ENCODE results near the gene EEA1.
"Not testable (repeated sequence)": the region's sequence is repeated elsewhere in the genome, so short reads cannot be mapped to it uniquely, and the experiment has no call there.

EEA1 gene

GRCh38 chr12:92928962-92929915 lies at the start of gene EEA1:
Gene EEA1, minus strand, starts transcription at chr12:92929295. Its CDS starts 229 bp downstream, at chr12:92929066.
- peak; percentile 93 for DNase-seq (ENCODE audit: low read depth)

GRCh38 chr12:92978607-92979006 lies 49.5 kb upstream of the EEA1 start:
- DNase-seq (ENCODE audit: low read depth): no peak

- no peak for DNase-seq (ENCODE audit: low read depth)
Observed at GRCh38 chr12:92977326-92977725, 48.2 kb upstream of the EEA1 start.

GRCh38 chr12:92974759-92975158 lies 45.7 kb upstream of the EEA1 start:
- no peak for DNase-seq (ENCODE audit: low read depth)

- peak; percentile 89 for DNase-seq (ENCODE audit: low read depth)
Observed at GRCh38 chr12:92973614-92974013, 44.5 kb upstream of the EEA1 start.

- DNase-seq (ENCODE audit: low read depth): peak; percentile 66
Observed at GRCh38 chr12:92971859-92972524, 42.9 kb upstream of the EEA1 start.

GRCh38 chr12:92968176-92968813 lies 39.2 kb upstream of the EEA1 start:
- DNase-seq (ENCODE audit: low read depth): no peak

- not testable (repeated sequence) for DNase-seq (ENCODE audit: low read depth)
Observed at GRCh38 chr12:92964378-92964777, 35.3 kb upstream of the EEA1 start.

- DNase-seq (ENCODE audit: low read depth): no peak
Observed at GRCh38 chr12:92961949-92962348, 32.9 kb upstream of the EEA1 start.

GRCh38 chr12:92955997-92956663 lies 27.0 kb upstream of the EEA1 start:
- DNase-seq (ENCODE audit: low read depth): peak; percentile 69

GRCh38 chr12:92953747-92954146 lies 24.7 kb upstream of the EEA1 start:
- DNase-seq (ENCODE audit: low read depth): no peak

- DNase-seq (ENCODE audit: low read depth): no peak
Observed at GRCh38 chr12:92952394-92952793, 23.3 kb upstream of the EEA1 start.

- no peak for DNase-seq (ENCODE audit: low read depth)
Observed at GRCh38 chr12:92951006-92951405, 21.9 kb upstream of the EEA1 start.

- no peak for DNase-seq (ENCODE audit: low read depth)
Observed at GRCh38 chr12:92950011-92950410, 20.9 kb upstream of the EEA1 start.

- no peak for DNase-seq (ENCODE audit: low read depth)
Observed at GRCh38 chr12:92949466-92949865, 20.4 kb upstream of the EEA1 start.

GRCh38 chr12:92947589-92948215 lies 18.6 kb upstream of the EEA1 start:
- no peak for DNase-seq (ENCODE audit: low read depth)

GRCh38 chr12:92945659-92946220 lies 16.6 kb upstream of the EEA1 start:
- DNase-seq (ENCODE audit: low read depth): no peak

- DNase-seq (ENCODE audit: low read depth): no peak
Observed at GRCh38 chr12:92943482-92944250, 14.6 kb upstream of the EEA1 start.

GRCh38 chr12:92942905-92943304 lies 13.8 kb upstream of the EEA1 start:
- no peak for DNase-seq (ENCODE audit: low read depth)

GRCh38 chr12:92939116-92939515 lies 10.0 kb upstream of the EEA1 start:
- DNase-seq (ENCODE audit: low read depth): no peak

GRCh38 chr12:92938638-92939037 lies 9.5 kb upstream of the EEA1 start:
- no peak for DNase-seq (ENCODE audit: low read depth)
